ENCODE data around the gene KIF2A.

KIF2A gene

DNA sequence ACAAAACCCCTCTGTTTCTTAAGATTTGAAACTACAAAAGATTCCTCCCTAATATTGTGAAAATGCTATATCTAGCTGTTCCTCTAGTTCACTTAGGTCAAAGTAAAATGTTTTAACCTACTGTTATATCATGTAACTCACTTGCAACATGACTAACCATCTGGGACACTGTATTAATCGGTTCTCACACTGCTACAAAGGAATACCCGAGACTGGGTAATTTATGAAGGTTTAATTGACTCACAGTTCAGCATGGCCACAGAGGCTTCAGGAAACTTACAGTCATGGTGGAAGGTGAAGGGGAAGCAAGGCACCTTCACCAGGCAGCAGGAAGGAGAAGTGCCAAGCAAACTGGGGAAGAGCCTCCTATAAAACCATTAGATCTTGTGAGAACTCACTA is 63.0 kb downstream of the KIF2A start:
- peaks cover 14 to 25% of the 10 kb centered on the region in 2 donors for H3K36me3 ChIP-seq (ENCODE audit: control insufficient read depth in 2 of 2, insufficient read depth in 2 of 2, low read length in 2 of 2)
- no peaks in the 10 kb centered on the region for H3K4me1 ChIP-seq (ENCODE audit: control insufficient read depth in 2 of 2, insufficient read depth in 2 of 2, low read length in 2 of 2)
- no peaks in the 10 kb centered on the region for H3K27me3 ChIP-seq (ENCODE audit: control insufficient read depth in 2 of 2, insufficient read depth in 2 of 2, low read length in 2 of 2)
- no peak overlapping the region for H3K27ac ChIP-seq (ENCODE audit: low read depth in 2 of 2, low read length in 2 of 2)
- H3K9ac ChIP-seq (ENCODE audit: low read depth in 1 of 2, low read length in 2 of 2) = no peak overlapping the region
- H3K9me3 ChIP-seq (ENCODE audit: control insufficient read depth in 2 of 2, low read length in 2 of 2) = no peaks in the 10 kb centered on the region
- no peak overlapping the region for H3K4me3 ChIP-seq (ENCODE audit: low read length in 2 of 2)

DNA sequence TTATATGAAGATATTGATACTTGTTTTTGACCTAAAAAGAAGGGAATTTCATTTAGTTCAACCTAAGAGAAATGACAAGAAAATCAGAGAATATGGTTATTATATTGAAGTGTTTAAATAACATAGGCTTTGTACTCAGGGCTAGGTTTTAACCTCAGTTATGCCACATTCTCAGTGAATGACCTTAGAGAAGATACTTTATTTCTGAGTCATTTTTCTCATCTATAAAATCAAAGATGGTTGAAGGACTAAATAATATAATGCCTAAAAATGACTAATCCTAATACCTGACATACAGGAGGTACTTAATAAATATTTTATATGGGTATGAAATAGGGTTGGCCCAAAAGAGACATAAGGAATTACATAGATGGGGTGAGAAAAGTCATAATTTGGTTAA is 65.4 kb downstream of the KIF2A start:
- no peak overlapping the region for H3K4me3 ChIP-seq (ENCODE audit: low read length in 2 of 2)
- no peak overlapping the region for H3K27ac ChIP-seq (ENCODE audit: low read depth in 2 of 2, low read length in 2 of 2)
- no peaks in the 10 kb centered on the region for H3K27me3 ChIP-seq (ENCODE audit: control insufficient read depth in 2 of 2, insufficient read depth in 2 of 2, low read length in 2 of 2)
- no peaks in the 10 kb centered on the region for H3K4me1 ChIP-seq (ENCODE audit: control insufficient read depth in 2 of 2, insufficient read depth in 2 of 2, low read length in 2 of 2)
- peaks cover 18 to 21% of the 10 kb centered on the region in 2 donors for H3K36me3 ChIP-seq (ENCODE audit: control insufficient read depth in 2 of 2, insufficient read depth in 2 of 2, low read length in 2 of 2)
- no peaks in the 10 kb centered on the region for H3K9me3 ChIP-seq (ENCODE audit: control insufficient read depth in 2 of 2, low read length in 2 of 2)
- no peak overlapping the region for H3K9ac ChIP-seq (ENCODE audit: low read depth in 1 of 2, low read length in 2 of 2)

DNA sequence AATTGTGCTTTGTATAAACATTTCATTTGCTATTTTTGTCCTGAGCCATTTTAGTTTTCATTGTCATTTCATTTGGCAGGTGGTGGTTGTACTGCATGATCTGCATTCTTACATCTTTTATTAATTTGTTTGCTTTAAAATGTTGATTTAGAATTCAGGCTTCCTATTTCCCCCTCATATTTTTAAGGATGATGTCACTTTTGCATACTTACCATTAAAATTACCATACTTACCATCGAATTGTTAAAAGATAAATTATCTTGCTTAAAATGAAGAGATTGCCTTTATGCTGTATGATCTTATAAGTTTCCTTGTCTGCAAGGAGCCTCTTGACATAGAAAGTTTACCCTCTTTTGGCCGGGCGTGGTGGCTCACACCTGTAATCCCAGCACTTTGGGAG is 66.6 kb downstream of the KIF2A start:
- peaks cover 18 to 25% of the 10 kb centered on the region in 2 donors for H3K36me3 ChIP-seq (ENCODE audit: control insufficient read depth in 2 of 2, insufficient read depth in 2 of 2, low read length in 2 of 2)
- no peak overlapping the region for H3K9ac ChIP-seq (ENCODE audit: low read depth in 1 of 2, low read length in 2 of 2)
- H3K9me3 ChIP-seq (ENCODE audit: control insufficient read depth in 2 of 2, low read length in 2 of 2) = no peaks in the 10 kb centered on the region

DNA sequence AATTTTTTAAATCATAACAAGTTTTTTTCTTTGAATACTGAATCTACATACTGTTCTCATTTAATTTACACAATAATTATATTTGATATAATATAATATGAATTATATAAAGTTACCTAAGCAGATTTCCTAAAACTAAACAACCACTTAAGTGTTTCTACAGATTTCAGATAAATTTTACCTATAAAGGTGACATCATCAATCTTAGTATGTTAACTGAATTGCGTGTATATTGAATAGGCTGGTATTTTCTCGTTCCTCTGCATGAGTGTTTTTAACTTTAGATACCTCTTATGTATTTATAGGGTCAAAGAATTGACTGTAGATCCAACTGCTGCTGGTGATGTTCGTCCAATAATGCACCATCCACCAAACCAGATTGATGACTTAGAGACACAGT is 67.4 kb downstream of the KIF2A start:
- H3K27ac ChIP-seq (ENCODE audit: low read depth in 2 of 2, low read length in 2 of 2) = no peak overlapping the region
- H3K36me3 ChIP-seq (ENCODE audit: control insufficient read depth in 2 of 2, insufficient read depth in 2 of 2, low read length in 2 of 2) = peaks cover 24 to 33% of the 10 kb centered on the region in 2 donors
- no peaks in the 10 kb centered on the region for H3K9me3 ChIP-seq (ENCODE audit: control insufficient read depth in 2 of 2, low read length in 2 of 2)
- no peak overlapping the region for H3K4me3 ChIP-seq (ENCODE audit: low read length in 2 of 2)
- H3K27me3 ChIP-seq (ENCODE audit: control insufficient read depth in 2 of 2, insufficient read depth in 2 of 2, low read length in 2 of 2) = no peaks in the 10 kb centered on the region
- H3K9ac ChIP-seq (ENCODE audit: low read depth in 1 of 2, low read length in 2 of 2) = no peak overlapping the region
- no peaks in the 10 kb centered on the region for H3K4me1 ChIP-seq (ENCODE audit: control insufficient read depth in 2 of 2, insufficient read depth in 2 of 2, low read length in 2 of 2)

More for the DNA sequence above, 66.6 kb downstream of the KIF2A start:
- Histone ChIP-seq H3K27me3 (ENCODE audit: control insufficient read depth in 2 of 2, insufficient read depth in 2 of 2, low read length in 2 of 2) (no peaks in the 10 kb centered on the region), H3K4me3 (ENCODE audit: low read length in 2 of 2) (no peak overlapping the region), H3K4me1 (ENCODE audit: control insufficient read depth in 2 of 2, insufficient read depth in 2 of 2, low read length in 2 of 2) (no peaks in the 10 kb centered on the region), H3K27ac (ENCODE audit: low read depth in 2 of 2, low read length in 2 of 2) (no peak overlapping the region)

DNA sequence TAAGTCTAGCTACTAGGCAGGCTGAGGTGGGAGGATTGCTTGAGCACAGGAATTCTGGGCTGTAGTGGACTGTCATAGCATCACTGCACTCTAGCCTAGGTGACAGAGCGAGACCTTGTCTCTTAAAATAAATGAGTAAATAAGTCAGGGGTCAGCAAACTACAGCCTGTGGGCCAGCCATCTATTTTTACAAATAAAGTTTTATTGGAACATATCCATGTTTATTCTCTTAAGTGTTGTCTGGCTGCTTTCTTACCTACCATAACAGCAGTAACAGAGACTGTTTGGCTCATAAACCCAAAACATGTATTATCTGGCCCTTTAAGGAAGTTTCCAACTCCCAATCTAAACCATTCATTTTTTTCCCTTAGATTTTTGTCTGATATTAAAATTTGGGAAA is 68.1 kb downstream of the KIF2A start:
- Histone ChIP-seq H3K27me3 (ENCODE audit: control insufficient read depth in 2 of 2, insufficient read depth in 2 of 2, low read length in 2 of 2) (no peaks in the 10 kb centered on the region), H3K27ac (ENCODE audit: low read depth in 2 of 2, low read length in 2 of 2) (no peak overlapping the region), H3K36me3 (ENCODE audit: control insufficient read depth in 2 of 2, insufficient read depth in 2 of 2, low read length in 2 of 2) (peaks cover 32 to 38% of the 10 kb centered on the region in 2 donors), H3K4me3 (ENCODE audit: low read length in 2 of 2) (no peak overlapping the region), H3K9me3 (ENCODE audit: control insufficient read depth in 2 of 2, low read length in 2 of 2) (no peaks in the 10 kb centered on the region), H3K9ac (ENCODE audit: low read depth in 1 of 2, low read length in 2 of 2) (no peak overlapping the region), H3K4me1 (ENCODE audit: control insufficient read depth in 2 of 2, insufficient read depth in 2 of 2, low read length in 2 of 2) (no peaks in the 10 kb centered on the region)

DNA sequence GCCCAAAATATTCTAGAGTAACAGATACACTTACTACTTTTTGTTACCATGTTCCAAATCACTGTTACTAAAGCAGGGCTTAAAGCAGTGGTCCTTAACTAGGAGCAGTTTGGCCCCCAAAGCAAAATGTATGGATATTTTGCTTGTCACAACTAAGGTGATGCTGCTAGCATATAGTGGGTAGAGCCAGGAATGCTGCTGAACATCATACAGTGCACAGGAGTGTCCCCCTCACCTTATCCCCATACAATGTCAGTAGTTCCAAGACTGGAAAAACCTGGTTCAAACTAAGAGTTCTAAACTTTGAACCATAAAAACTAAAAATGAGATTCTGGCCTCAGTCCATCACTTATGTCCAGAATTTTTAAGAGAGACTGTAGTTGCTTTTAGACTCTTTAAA is 69.6 kb downstream of the KIF2A start:
- H3K27ac ChIP-seq (ENCODE audit: low read depth in 2 of 2, low read length in 2 of 2) = no peak overlapping the region
- peaks cover 41 to 49% of the 10 kb centered on the region in 2 donors for H3K36me3 ChIP-seq (ENCODE audit: control insufficient read depth in 2 of 2, insufficient read depth in 2 of 2, low read length in 2 of 2)

DNA sequence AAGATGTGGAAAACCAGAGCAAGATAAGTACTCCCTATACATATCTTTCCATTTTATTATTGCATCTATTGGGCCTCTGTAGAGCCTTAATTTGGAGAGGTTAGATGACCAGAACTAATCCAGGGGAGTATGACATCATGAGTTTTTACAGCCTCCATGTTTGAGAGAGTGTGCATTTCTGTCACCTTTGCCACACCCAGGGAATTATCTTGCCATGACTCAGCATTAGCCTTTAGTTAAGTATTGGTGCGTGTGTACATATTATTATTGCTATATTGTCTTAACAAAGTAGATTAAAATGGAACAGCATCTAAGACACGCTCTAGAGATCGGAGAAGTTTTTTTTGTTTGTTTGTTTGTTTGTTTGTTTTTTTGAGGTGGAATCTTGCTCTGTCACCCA is 70.1 kb downstream of the KIF2A start:
- no peaks in the 10 kb centered on the region for H3K4me1 ChIP-seq (ENCODE audit: control insufficient read depth in 2 of 2, insufficient read depth in 2 of 2, low read length in 2 of 2)
- no peak overlapping the region for H3K4me3 ChIP-seq (ENCODE audit: low read length in 2 of 2)
- no peaks in the 10 kb centered on the region for H3K9me3 ChIP-seq (ENCODE audit: control insufficient read depth in 2 of 2, low read length in 2 of 2)
- H3K27me3 ChIP-seq (ENCODE audit: control insufficient read depth in 2 of 2, insufficient read depth in 2 of 2, low read length in 2 of 2) = no peaks in the 10 kb centered on the region
- no peak overlapping the region for H3K27ac ChIP-seq (ENCODE audit: low read depth in 2 of 2, low read length in 2 of 2)
- peaks cover 45 to 52% of the 10 kb centered on the region in 2 donors for H3K36me3 ChIP-seq (ENCODE audit: control insufficient read depth in 2 of 2, insufficient read depth in 2 of 2, low read length in 2 of 2)
- no peak overlapping the region for H3K9ac ChIP-seq (ENCODE audit: low read depth in 1 of 2, low read length in 2 of 2)

More for the DNA sequence above, 69.6 kb downstream of the KIF2A start:
- Histone ChIP-seq H3K27me3 (ENCODE audit: control insufficient read depth in 2 of 2, insufficient read depth in 2 of 2, low read length in 2 of 2) (no peaks in the 10 kb centered on the region), H3K9ac (ENCODE audit: low read depth in 1 of 2, low read length in 2 of 2) (no peak overlapping the region), H3K4me1 (ENCODE audit: control insufficient read depth in 2 of 2, insufficient read depth in 2 of 2, low read length in 2 of 2) (no peaks in the 10 kb centered on the region), H3K9me3 (ENCODE audit: control insufficient read depth in 2 of 2, low read length in 2 of 2) (no peaks in the 10 kb centered on the region), H3K4me3 (ENCODE audit: low read length in 2 of 2) (no peak overlapping the region)

DNA sequence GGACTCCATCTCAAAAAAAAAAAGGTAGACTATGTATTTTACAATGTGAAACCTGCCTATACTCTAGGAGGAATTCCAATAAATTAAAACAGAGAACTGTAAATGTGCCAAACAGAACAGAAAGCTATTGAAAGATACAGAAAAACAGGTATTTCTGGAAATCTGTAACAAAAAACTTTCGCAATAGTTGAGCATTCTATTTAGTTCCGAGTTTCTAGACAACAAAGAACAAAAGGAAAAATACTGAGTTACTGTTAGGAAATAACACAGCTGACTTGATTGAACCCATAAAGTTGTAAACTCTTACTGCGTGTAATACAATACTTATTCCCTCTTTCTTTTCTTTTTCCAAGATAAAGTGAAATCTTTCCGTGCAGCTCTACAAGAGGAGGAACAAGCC is 79.1 kb downstream of the KIF2A start:
- H3K4me3 ChIP-seq (ENCODE audit: low read length in 2 of 2) = no peak overlapping the region
- no peaks in the 10 kb centered on the region for H3K27me3 ChIP-seq (ENCODE audit: control insufficient read depth in 2 of 2, insufficient read depth in 2 of 2, low read length in 2 of 2)
- no peaks in the 10 kb centered on the region for H3K9me3 ChIP-seq (ENCODE audit: control insufficient read depth in 2 of 2, low read length in 2 of 2)
- no peaks in the 10 kb centered on the region for H3K4me1 ChIP-seq (ENCODE audit: control insufficient read depth in 2 of 2, insufficient read depth in 2 of 2, low read length in 2 of 2)
- H3K27ac ChIP-seq (ENCODE audit: low read depth in 2 of 2, low read length in 2 of 2) = no peak overlapping the region
- peaks cover 50 to 52% of the 10 kb centered on the region in 2 donors for H3K36me3 ChIP-seq (ENCODE audit: control insufficient read depth in 2 of 2, insufficient read depth in 2 of 2, low read length in 2 of 2)
- H3K9ac ChIP-seq (ENCODE audit: low read depth in 1 of 2, low read length in 2 of 2) = no peak overlapping the region

DNA sequence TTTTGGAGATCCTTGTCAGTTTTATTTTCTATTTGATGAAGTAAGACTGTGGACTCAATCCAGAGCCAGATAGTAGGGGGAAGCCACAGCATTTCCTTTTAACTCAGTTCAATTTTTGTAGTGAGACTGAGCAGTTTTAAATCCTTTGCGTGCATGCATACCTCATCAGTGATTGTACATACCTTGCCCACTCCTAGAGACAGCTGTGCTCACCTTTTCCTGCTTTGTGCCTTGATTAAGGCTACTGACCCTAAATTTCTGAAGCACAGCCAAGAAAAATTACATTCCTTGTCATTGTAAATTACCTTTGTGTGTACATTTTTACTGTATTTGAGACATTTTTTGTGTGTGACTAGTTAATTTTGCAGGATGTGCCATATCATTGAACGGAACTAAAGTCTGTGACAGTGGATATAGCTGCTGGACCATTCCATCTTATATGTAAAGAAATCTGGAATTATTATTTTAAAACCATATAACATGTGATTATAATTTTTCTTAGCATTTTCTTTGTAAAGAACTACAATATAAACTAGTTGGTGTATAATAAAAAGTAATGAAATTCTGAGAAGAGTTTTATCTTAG is 79.9 kb downstream of the KIF2A start:
- peaks cover 49 to 50% of the 10 kb centered on the region in 2 donors for H3K36me3 ChIP-seq (ENCODE audit: control insufficient read depth in 2 of 2, insufficient read depth in 2 of 2, low read length in 2 of 2)
- no peaks in the 10 kb centered on the region for H3K4me1 ChIP-seq (ENCODE audit: control insufficient read depth in 2 of 2, insufficient read depth in 2 of 2, low read length in 2 of 2)
- H3K9me3 ChIP-seq (ENCODE audit: control insufficient read depth in 2 of 2, low read length in 2 of 2) = no peaks in the 10 kb centered on the region
- H3K27me3 ChIP-seq (ENCODE audit: control insufficient read depth in 2 of 2, insufficient read depth in 2 of 2, low read length in 2 of 2) = no peaks in the 10 kb centered on the region
- H3K27ac ChIP-seq (ENCODE audit: low read depth in 2 of 2, low read length in 2 of 2) = no peak overlapping the region
- H3K9ac ChIP-seq (ENCODE audit: low read depth in 1 of 2, low read length in 2 of 2) = no peak overlapping the region
- no peak overlapping the region for H3K4me3 ChIP-seq (ENCODE audit: low read length in 2 of 2)

DNA sequence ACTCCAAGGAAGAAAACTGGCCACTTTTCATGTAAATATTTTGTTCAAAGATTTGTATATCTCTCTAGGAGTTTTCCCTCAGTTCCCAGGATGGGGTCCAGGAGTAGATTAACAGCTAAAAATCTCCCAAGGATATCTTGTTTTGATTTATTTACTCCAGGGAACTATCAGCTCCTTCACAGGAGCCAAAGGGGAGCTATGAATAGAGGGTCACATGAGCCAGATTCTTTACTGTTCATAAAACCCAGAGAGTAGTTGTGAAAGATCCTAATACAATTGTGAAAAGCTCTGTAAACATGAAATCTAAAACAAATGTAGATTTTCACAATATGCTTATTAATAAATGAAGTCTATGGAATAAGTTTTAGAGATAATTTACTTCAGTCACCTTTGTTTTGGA is 80.8 kb downstream of the KIF2A start:
- no peaks in the 10 kb centered on the region for H3K4me1 ChIP-seq (ENCODE audit: control insufficient read depth in 2 of 2, insufficient read depth in 2 of 2, low read length in 2 of 2)
- H3K27ac ChIP-seq (ENCODE audit: low read depth in 2 of 2, low read length in 2 of 2) = no peak overlapping the region
- H3K4me3 ChIP-seq (ENCODE audit: low read length in 2 of 2) = no peak overlapping the region
- H3K27me3 ChIP-seq (ENCODE audit: control insufficient read depth in 2 of 2, insufficient read depth in 2 of 2, low read length in 2 of 2) = no peaks in the 10 kb centered on the region
- H3K9ac ChIP-seq (ENCODE audit: low read depth in 1 of 2, low read length in 2 of 2) = no peak overlapping the region
- H3K9me3 ChIP-seq (ENCODE audit: control insufficient read depth in 2 of 2, low read length in 2 of 2) = no peaks in the 10 kb centered on the region
- H3K36me3 ChIP-seq (ENCODE audit: control insufficient read depth in 2 of 2, insufficient read depth in 2 of 2, low read length in 2 of 2) = peaks cover 44 to 49% of the 10 kb centered on the region in 2 donors
